Neural crest cell (in vitro differentiated cells): Measurements from ENCODE around the gene OR2AJ1. TPM values are rescaled to one million over a fixed set of nuclear protein-coding genes. Genes with fewer than 3 reads are reported as not detected.

ENCODE experiments used
- DNase-seq: peaks from one replicate; pipeline ENCODE4 v3.0.0; 2021; ENCODE audit warnings: low read depth, mixed read lengths, low spot score
- H3K27ac Mint-ChIP-seq: one replicate; pipeline ENCODE4 v1.8.0; 2021; ENCODE audit warnings: mild to moderate bottlenecking, mixed read lengths; ENCODE audit not compliant: unreplicated experiment
- H3K27me3 Mint-ChIP-seq: 2 replicates; pipeline ENCODE4 v1.8.0; 2021; ENCODE audit warnings: low read depth, mild to moderate bottlenecking, mixed read lengths
- H3K36me3 Mint-ChIP-seq: 2 replicates; pipeline ENCODE4 v1.8.0; 2021; ENCODE audit warnings: low read depth, mild to moderate bottlenecking, mixed read lengths
- H3K4me1 Mint-ChIP-seq: 2 replicates; pipeline ENCODE4 v1.8.0; 2021; ENCODE audit warnings: mixed read lengths
- H3K4me3 Mint-ChIP-seq: one replicate; pipeline ENCODE4 v1.8.0; 2021; ENCODE audit warnings: mild to moderate bottlenecking, mixed read lengths
- H3K9me3 Mint-ChIP-seq: 2 replicates; pipeline ENCODE4 v1.8.0; 2021; ENCODE audit warnings: mixed read lengths
- CTCF ChIP-seq: fragments of 200-600 bp; sonication (generic); conservative IDR thresholded peaks from 2 replicates; pipeline ENCODE4 v1.5.0; 2021; ENCODE audit warnings: antibody characterized with exemption, mild to moderate bottlenecking
- total RNA-seq: library from RNA; stranded (reverse); gene quantifications from 2 replicates; pipeline ENCODE4 v1.2.1, GENCODE V29; 2021

Gene OR2AJ1
- total RNA-seq, 1 donor from 2014 or later = not detected

GRCh38 chr1:247904122-247904521 is 20.6 kb upstream of the OR2AJ1 start:
- Mint-ChIP-seq H3K27ac (no peak overlapping the region), H3K27me3 (no peaks in the 10 kb centered on the region), H3K4me3 (no peak overlapping the region), H3K9me3 (peaks cover 16% of the 10 kb centered on the region), H3K4me1 (no peaks in the 10 kb centered on the region), H3K36me3 (peaks cover 4% of the 10 kb centered on the region)
- DNase-seq = no peak
- TF ChIP-seq CTCF = no peak

- peaks cover 16% of the 10 kb centered on the region for H3K9me3 Mint-ChIP-seq
- TF ChIP-seq CTCF = no peak
- no peak for DNase-seq
- no peaks in the 10 kb centered on the region for H3K27me3 Mint-ChIP-seq
- no peak overlapping the region for H3K4me3 Mint-ChIP-seq
- no peaks in the 10 kb centered on the region for H3K4me1 Mint-ChIP-seq
- peaks cover 4% of the 10 kb centered on the region for H3K36me3 Mint-ChIP-seq
- H3K27ac Mint-ChIP-seq = no peak overlapping the region
These were observed 19.5 kb upstream of the OR2AJ1 start for GRCh38 chr1:247905181-247905580.

GRCh38 chr1:247905910-247906503 is 18.7 kb upstream of the OR2AJ1 start:
- H3K4me3 Mint-ChIP-seq = no peak overlapping the region
- TF ChIP-seq CTCF = no peak
- no peak for DNase-seq
- H3K36me3 Mint-ChIP-seq = peaks cover 4% of the 10 kb centered on the region
- H3K4me1 Mint-ChIP-seq = no peaks in the 10 kb centered on the region
- no peak overlapping the region for H3K27ac Mint-ChIP-seq
- H3K9me3 Mint-ChIP-seq = peaks cover 19% of the 10 kb centered on the region
- no peaks in the 10 kb centered on the region for H3K27me3 Mint-ChIP-seq

- Mint-ChIP-seq H3K4me3 (no peak overlapping the region), H3K4me1 (no peaks in the 10 kb centered on the region), H3K36me3 (peaks cover 4% of the 10 kb centered on the region), H3K27ac (no peak overlapping the region), H3K9me3 (peaks cover 19% of the 10 kb centered on the region), H3K27me3 (no peaks in the 10 kb centered on the region)
- no peak for DNase-seq
- TF ChIP-seq CTCF = no peak
These were observed 18.1 kb upstream of the OR2AJ1 start for GRCh38 chr1:247906504-247907047.

GRCh38 chr1:247908766-247909165 is 15.9 kb upstream of the OR2AJ1 start:
- Mint-ChIP-seq H3K36me3 (peaks cover 2% of the 10 kb centered on the region), H3K9me3 (peaks cover 15% of the 10 kb centered on the region), H3K27me3 (no peaks in the 10 kb centered on the region), H3K4me1 (no peaks in the 10 kb centered on the region), H3K27ac (no peak overlapping the region), H3K4me3 (no peak overlapping the region)
- no peak for DNase-seq
- no peak for TF ChIP-seq CTCF
